DND-41 (cell line): ENCODE measurements around the gene NKAIN2.

Experiments
- ATAC-seq: fragments of 200-7000 bp; cut with Tn5 transposase; 3 replicates; pipeline ENCODE4 v1.9.1; 2021; ENCODE audit warnings: low read depth; ENCODE audit not compliant: insufficient read depth
- DNase-seq: peaks from one replicate; pipeline ENCODE4 v3.0.0-alpha.2; 2020
- H2AFZ ChIP-seq: 2 replicates; pipeline ENCODE4 v1.6.0; 2012; ENCODE audit warnings: low read depth, low read length
- H3K27ac ChIP-seq: 2 replicates; pipeline ENCODE4 v1.5.1; 2012; ENCODE audit warnings: low read length, inconsistent platforms
- H3K27me3 ChIP-seq: fragments of 200-600 bp; sonication (generic); 2 replicates; pipeline ENCODE4 v1.6.0; 2012; ENCODE audit warnings: low read length, mild to moderate bottlenecking, inconsistent platforms; ENCODE audit not compliant: insufficient read depth, poor library complexity
- H3K36me3 ChIP-seq: 2 replicates; pipeline ENCODE4 v1.5.1; 2012; ENCODE audit warnings: low read length, inconsistent platforms; ENCODE audit not compliant: insufficient read depth
- H3K4me1 ChIP-seq: 2 replicates; pipeline ENCODE4 v1.5.1; 2012; ENCODE audit warnings: mild to moderate bottlenecking, low read length; ENCODE audit not compliant: insufficient read depth
- H3K4me2 ChIP-seq: 2 replicates; pipeline ENCODE4 v1.6.0; 2012; ENCODE audit warnings: mild to moderate bottlenecking, moderate library complexity, low read length, inconsistent platforms; ENCODE audit not compliant: insufficient read depth
- H3K4me3 ChIP-seq, 2 experiments: fragments of 200-600 bp in 1 of 2; shearing (Covaris generic) in 1 of 2; 2 replicates each; pipeline ENCODE4 v1.5.1; 2012 to 2016; ENCODE audit warnings: inconsistent platforms in 2 of 2, low read length in 2 of 2, mild to moderate bottlenecking in 2 of 2, low read depth in 1 of 2, moderate library complexity in 1 of 2
- H3K79me2 ChIP-seq: 2 replicates; pipeline ENCODE4 v1.6.0; 2012; ENCODE audit warnings: low read length, inconsistent platforms; ENCODE audit not compliant: insufficient read depth
- H3K9ac ChIP-seq: 2 replicates; pipeline ENCODE4 v1.6.0; 2012; ENCODE audit warnings: low read depth, mild to moderate bottlenecking, inconsistent platforms, low read length, moderate library complexity
- H3K9me3 ChIP-seq: 2 replicates; pipeline ENCODE4 v1.5.1; 2012; ENCODE audit warnings: low read length, moderate library complexity, mild to moderate bottlenecking, inconsistent platforms; ENCODE audit not compliant: insufficient read depth, severe bottlenecking
- H4K20me1 ChIP-seq: 2 replicates; pipeline ENCODE4 v1.6.0; 2012; ENCODE audit warnings: low read length; ENCODE audit not compliant: insufficient read depth
- EZH2 ChIP-seq: IDR thresholded peaks from 3 replicates; pipeline ENCODE4 v1.6.1; 2012; ENCODE audit warnings: borderline replicate concordance, low read depth, mild to moderate bottlenecking, moderate library complexity, low read length, inconsistent platforms; ENCODE audit not compliant: severe bottlenecking
- TF ChIP-seq, protein P1 (sequence below): IDR thresholded peaks from 2 replicates; pipeline ENCODE4 v1.5.1; 2012; ENCODE audit warnings: borderline replicate concordance, low read length, moderate library complexity, mild to moderate bottlenecking; ENCODE audit not compliant: poor library complexity, severe bottlenecking; ENCODE audit errors: extremely low read depth

The NKAIN2 gene

DNA sequence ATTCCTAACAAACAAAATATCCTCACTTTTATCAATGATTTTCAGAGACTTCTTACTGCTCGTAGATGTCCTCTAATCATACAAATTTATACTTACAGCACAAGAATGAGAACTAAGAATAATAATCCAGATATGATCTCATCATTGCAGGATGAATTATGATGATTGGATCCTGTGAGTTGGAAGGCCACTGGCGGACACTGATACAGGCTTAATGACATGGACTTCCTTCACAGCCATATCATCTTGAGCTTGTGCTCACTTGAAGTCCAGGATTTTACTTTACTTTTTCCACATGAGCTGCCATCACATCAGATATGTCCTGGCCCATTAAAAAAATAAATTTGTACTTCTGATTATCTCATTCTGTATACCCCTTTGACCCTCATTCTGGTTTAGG, 94.3 kb downstream of the NKAIN2 start:
- H3K4me2 ChIP-seq, result no peak overlapping the region
- no peaks in the 10 kb centered on the region for H3K9me3 ChIP-seq
- no peak for DNase-seq
- H3K27ac ChIP-seq, result no peak overlapping the region
- no peaks in the 10 kb centered on the region for H4K20me1 ChIP-seq
- no peak overlapping the region for H3K4me3 ChIP-seq
- no peaks in the 10 kb centered on the region for H3K79me2 ChIP-seq
- H3K27me3 ChIP-seq, result no peaks in the 10 kb centered on the region
- no peak for ATAC-seq
- no peak overlapping the region for H2AFZ ChIP-seq
- no peaks in the 10 kb centered on the region for H3K36me3 ChIP-seq
- no peak for TF ChIP-seq EZH2
- TF ChIP-seq, protein P1, sequence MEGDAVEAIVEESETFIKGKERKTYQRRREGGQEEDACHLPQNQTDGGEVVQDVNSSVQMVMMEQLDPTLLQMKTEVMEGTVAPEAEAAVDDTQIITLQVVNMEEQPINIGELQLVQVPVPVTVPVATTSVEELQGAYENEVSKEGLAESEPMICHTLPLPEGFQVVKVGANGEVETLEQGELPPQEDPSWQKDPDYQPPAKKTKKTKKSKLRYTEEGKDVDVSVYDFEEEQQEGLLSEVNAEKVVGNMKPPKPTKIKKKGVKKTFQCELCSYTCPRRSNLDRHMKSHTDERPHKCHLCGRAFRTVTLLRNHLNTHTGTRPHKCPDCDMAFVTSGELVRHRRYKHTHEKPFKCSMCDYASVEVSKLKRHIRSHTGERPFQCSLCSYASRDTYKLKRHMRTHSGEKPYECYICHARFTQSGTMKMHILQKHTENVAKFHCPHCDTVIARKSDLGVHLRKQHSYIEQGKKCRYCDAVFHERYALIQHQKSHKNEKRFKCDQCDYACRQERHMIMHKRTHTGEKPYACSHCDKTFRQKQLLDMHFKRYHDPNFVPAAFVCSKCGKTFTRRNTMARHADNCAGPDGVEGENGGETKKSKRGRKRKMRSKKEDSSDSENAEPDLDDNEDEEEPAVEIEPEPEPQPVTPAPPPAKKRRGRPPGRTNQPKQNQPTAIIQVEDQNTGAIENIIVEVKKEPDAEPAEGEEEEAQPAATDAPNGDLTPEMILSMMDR, result no peak
- H3K9ac ChIP-seq, result no peak overlapping the region
- H3K4me1 ChIP-seq, result no peaks in the 10 kb centered on the region

DNA sequence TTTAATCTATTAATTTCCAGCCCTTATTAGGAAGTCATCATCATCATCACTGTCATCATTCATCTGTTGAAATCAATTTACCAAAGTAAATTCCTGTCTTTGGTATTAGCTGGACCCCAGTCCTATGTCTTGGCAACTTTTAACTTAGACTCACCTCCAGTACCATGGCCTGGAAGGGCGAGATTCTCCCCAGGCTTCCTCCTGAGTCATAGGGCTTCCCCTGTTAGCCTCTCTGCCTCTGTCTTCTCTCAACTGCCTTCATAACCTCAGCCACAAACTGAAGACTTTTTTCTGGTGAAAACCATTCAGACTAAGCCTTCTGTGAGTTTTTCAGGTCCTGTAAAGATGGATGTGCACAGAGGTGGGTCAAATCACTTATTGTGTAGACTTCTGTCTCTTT, 95.0 kb downstream of the NKAIN2 start:
- no peaks in the 10 kb centered on the region for H3K4me1 ChIP-seq
- H4K20me1 ChIP-seq, result no peaks in the 10 kb centered on the region
- no peaks in the 10 kb centered on the region for H3K79me2 ChIP-seq
- no peak overlapping the region for H3K4me3 ChIP-seq
- DNase-seq (no peak), ATAC-seq (no peak)
- no peak for TF ChIP-seq EZH2
- no peak overlapping the region for H3K9ac ChIP-seq
- H2AFZ ChIP-seq, result no peak overlapping the region
- H3K27ac ChIP-seq, result no peak overlapping the region
- no peaks in the 10 kb centered on the region for H3K36me3 ChIP-seq
- no peaks in the 10 kb centered on the region for H3K9me3 ChIP-seq
- no peak overlapping the region for H3K4me2 ChIP-seq
- no peaks in the 10 kb centered on the region for H3K27me3 ChIP-seq

DNA sequence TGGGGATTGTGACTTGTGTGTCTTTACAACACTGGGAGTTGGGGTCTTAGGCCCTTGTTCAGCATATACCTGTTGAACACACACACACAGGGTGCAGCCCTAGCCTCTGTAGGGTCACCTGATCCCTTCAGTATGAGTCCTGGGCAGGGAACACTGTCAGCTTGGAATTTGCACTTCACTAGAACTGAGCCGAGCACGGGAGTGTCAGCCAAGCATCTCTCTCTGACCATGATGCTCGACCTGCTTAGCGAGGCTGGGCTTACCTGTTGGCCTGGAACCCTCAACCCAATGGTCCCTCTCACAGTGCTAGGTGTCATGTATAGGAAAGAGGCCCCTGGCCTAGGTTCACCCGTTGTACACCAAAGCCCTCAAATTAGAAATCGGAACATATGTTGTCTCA, 96.1 kb downstream of the NKAIN2 start:
- TF ChIP-seq EZH2, result no peak
- TF ChIP-seq, protein P1, result no peak
- no peaks in the 10 kb centered on the region for H3K4me1 ChIP-seq
- no peak overlapping the region for H3K4me2 ChIP-seq
- H3K4me3 ChIP-seq, result no peak overlapping the region
- H3K27ac ChIP-seq, result no peak overlapping the region
- no peaks in the 10 kb centered on the region for H3K27me3 ChIP-seq
- H3K9me3 ChIP-seq, result no peaks in the 10 kb centered on the region
- no peaks in the 10 kb centered on the region for H4K20me1 ChIP-seq
- no peak for DNase-seq
- no peak overlapping the region for H3K9ac ChIP-seq
- ATAC-seq, result no peak
- H3K79me2 ChIP-seq, result no peaks in the 10 kb centered on the region
- H2AFZ ChIP-seq, result no peak overlapping the region
- H3K36me3 ChIP-seq, result no peaks in the 10 kb centered on the region

DNA sequence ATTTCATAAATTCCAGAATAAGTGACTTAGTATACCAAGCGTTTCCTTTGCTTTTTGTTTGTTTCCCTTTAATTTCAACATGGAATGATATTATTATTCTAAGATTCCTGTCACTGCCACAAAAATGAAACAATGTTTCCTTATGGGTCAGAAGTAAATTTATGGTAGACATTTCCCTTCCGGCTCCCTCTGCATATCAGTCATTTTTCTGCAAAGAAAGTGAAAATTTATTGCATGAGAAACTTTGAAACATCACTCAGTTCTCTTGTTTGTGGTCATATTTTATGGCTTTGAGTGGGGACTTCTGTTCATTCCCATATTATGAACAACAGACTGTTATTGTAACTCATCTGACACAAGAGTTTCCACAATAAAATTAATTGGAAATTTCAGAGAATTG, 97.8 kb downstream of the NKAIN2 start:
- no peaks in the 10 kb centered on the region for H3K79me2 ChIP-seq
- no peak overlapping the region for H2AFZ ChIP-seq
- ATAC-seq (no peak), DNase-seq (no peak)
- no peaks in the 10 kb centered on the region for H3K4me1 ChIP-seq
- H3K27ac ChIP-seq, result no peak overlapping the region
- no peaks in the 10 kb centered on the region for H4K20me1 ChIP-seq
- H3K27me3 ChIP-seq, result no peaks in the 10 kb centered on the region
- H3K36me3 ChIP-seq, result no peaks in the 10 kb centered on the region
- no peak overlapping the region for H3K4me3 ChIP-seq
- TF ChIP-seq, protein P1, result no peak
- no peak for TF ChIP-seq EZH2
- no peak overlapping the region for H3K9ac ChIP-seq
- H3K9me3 ChIP-seq, result no peaks in the 10 kb centered on the region
- H3K4me2 ChIP-seq, result no peak overlapping the region
